Mucosa of stomach (tissue), 1 donor: ENCODE measurements around the gene SPACA1.
"Not testable (repeated sequence)": the region's sequence is repeated elsewhere in the genome, so short reads cannot be mapped to it uniquely, and the experiment has no call there.

Source experiments
- H3K27me3 ChIP-seq: one replicate; pipeline ENCODE4 v1.7.0; 2013; ENCODE audit warnings: mild to moderate bottlenecking, low read length; ENCODE audit not compliant: control insufficient read depth, insufficient read depth
- H3K36me3 ChIP-seq: one replicate; pipeline ENCODE4 v1.7.0; 2013; ENCODE audit warnings: low read length; ENCODE audit not compliant: control insufficient read depth, insufficient read depth
- H3K4me1 ChIP-seq: one replicate; pipeline ENCODE4 v1.7.0; 2013; ENCODE audit warnings: mild to moderate bottlenecking, low read length; ENCODE audit not compliant: control insufficient read depth, insufficient read depth
- H3K4me3 ChIP-seq: one replicate; pipeline ENCODE4 v1.7.0; 2013; ENCODE audit warnings: low read length
- H3K9ac ChIP-seq: one replicate; pipeline ENCODE4 v1.7.0; 2013; ENCODE audit warnings: mild to moderate bottlenecking, low read length, moderate library complexity
- H3K9me3 ChIP-seq: one replicate; pipeline ENCODE4 v1.7.0; 2013; ENCODE audit warnings: mild to moderate bottlenecking, low read length, moderate library complexity; ENCODE audit not compliant: control insufficient read depth
- donor health status: Pancreatic carcinoma.

Gene SPACA1, protein sequence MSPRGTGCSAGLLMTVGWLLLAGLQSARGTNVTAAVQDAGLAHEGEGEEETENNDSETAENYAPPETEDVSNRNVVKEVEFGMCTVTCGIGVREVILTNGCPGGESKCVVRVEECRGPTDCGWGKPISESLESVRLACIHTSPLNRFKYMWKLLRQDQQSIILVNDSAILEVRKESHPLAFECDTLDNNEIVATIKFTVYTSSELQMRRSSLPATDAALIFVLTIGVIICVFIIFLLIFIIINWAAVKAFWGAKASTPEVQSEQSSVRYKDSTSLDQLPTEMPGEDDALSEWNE

DNA sequence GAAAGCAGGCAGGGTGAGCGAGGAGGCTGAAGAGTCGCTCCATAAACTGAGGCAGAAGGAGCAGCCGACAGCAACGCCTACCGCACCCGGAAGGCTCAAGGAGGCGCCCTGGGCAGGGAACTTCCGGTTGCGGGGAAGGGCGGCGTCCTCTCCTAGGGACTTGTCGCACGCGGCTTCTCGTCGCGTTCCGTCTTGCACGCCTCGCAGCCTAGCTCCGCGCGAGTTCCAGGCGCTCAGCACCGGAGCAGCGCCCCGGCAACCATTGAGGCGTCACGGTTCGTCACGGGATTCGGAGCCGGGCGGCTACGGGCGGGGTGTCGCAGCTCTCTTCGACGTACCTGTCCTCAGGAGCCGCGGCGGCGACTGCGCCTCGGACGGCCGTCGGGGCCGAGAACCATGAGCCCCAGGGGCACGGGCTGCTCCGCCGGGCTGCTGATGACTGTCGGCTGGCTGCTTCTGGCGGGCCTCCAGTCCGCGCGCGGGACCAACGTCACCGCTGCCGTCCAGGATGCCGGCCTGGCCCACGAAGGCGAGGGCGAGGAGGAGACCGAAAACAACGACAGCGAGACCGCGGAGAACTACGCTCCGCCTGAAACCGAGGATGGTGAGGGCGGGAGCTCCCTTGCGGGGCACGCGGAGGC lies at the start of gene SPACA1:
SPACA1 (plus strand) TSS at position 332 of the 641 bp plus-strand sequence; CDS start at position 397, 65 bp downstream.
- Histone ChIP-seq H3K27me3 (no peaks in the 10 kb centered on the region), H3K4me3 (no peak within 1 kb of the TSS), H3K9ac (no peak within 1 kb of the TSS), H3K36me3 (no peaks in the 10 kb centered on the region), H3K9me3 (no peaks in the 10 kb centered on the region), H3K4me1 (no peaks in the 10 kb centered on the region)

DNA sequence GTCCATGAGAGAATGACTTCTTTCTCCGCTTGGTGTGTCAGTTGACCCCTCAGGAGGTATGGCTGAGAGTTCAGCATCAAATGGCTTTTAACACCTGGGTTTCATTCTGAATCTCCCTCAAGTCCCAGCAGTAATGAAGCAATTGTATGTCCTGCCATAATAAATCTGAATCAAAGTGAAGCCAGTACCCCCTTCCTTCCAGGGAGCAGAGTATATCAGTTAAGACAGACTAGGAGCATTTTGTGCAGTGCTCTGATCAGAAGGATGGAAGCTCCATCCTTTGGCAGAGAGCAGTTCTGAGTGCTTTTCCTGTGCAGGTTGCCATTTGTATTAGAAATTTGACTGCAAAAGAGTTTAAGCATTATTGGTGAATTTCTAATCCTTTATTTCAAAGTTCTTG lies 46.9 kb upstream of the SPACA1 start:
- Histone ChIP-seq H3K36me3 (no peaks in the 10 kb centered on the region), H3K4me1 (no peaks in the 10 kb centered on the region), H3K4me3 (no peak overlapping the region), H3K9me3 (no peaks in the 10 kb centered on the region), H3K9ac (no peak overlapping the region), H3K27me3 (no peaks in the 10 kb centered on the region)

DNA sequence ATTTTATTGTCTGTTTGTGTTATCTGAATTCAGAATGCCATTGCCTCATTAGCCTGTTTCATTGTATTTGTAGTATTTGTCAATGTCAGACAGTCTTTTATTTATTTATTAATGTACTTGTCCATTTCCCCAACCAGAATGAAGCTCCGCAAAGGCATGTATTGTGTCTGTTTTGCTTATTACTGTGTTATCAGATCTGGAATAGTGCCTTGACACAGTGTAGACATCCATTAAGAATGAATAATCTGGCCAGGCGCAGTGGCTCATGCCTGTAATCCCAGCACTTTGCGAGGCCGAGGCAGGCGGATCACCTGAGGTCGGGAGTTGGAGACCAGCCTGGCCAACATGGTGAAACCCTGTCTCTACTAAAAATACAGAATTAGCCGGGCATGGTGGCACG lies 46.4 kb upstream of the SPACA1 start:
- not testable (repeated sequence) for H3K9ac ChIP-seq, H3K4me1 ChIP-seq

DNA sequence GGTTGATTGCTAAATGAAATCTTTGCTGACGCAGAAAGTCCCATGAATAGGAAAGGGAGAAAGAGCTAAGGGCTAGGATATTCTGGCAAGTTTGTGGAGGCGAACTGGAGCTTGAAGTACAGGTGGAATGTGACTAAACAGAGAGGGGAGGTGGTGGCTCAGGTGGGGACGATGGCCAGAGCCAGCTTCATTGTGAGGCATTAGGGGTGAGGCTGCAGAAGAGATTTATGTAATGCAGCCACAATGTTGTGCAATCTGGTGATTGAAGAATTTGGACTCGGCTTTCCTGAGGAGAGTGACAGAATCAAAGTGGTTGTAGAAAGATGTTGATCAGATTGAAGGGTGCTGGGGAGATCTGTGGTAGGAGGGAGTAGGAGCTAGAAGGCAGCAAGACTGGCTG lies 42.9 kb upstream of the SPACA1 start:
- Histone ChIP-seq H3K36me3 (no peaks in the 10 kb centered on the region), H3K27me3 (no peaks in the 10 kb centered on the region), H3K9me3 (no peaks in the 10 kb centered on the region), H3K9ac (no peak overlapping the region), H3K4me1 (no peaks in the 10 kb centered on the region), H3K4me3 (no peak overlapping the region)

More for the DNA sequence above, 46.4 kb upstream of the SPACA1 start:
- H3K36me3 ChIP-seq, H3K27me3 ChIP-seq, H3K4me3 ChIP-seq, H3K9me3 ChIP-seq: not testable (repeated sequence)

DNA sequence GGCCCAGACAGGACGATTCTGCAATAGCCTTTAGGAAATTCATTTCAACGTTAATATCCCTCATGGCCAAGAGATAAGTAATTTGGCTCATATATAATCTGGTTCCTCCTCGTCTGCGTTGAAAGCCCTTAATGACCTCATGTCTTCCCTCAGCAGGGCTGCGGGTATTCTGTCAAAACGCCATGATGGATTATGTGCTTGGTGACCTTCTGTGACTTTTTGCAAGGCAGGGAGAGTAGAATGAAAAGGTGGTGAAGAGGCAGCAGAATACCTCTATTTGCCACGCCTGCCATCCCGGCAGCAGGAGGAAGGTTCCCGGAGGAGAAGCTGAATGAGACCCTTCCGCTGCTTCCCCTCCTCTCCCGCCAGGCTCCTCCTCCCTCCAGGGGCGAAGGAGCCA lies 41.1 kb upstream of the SPACA1 start:
- Histone ChIP-seq H3K27me3 (no peaks in the 10 kb centered on the region), H3K9me3 (no peaks in the 10 kb centered on the region), H3K9ac (no peak overlapping the region), H3K4me3 (no peak overlapping the region), H3K4me1 (no peaks in the 10 kb centered on the region), H3K36me3 (no peaks in the 10 kb centered on the region)

DNA sequence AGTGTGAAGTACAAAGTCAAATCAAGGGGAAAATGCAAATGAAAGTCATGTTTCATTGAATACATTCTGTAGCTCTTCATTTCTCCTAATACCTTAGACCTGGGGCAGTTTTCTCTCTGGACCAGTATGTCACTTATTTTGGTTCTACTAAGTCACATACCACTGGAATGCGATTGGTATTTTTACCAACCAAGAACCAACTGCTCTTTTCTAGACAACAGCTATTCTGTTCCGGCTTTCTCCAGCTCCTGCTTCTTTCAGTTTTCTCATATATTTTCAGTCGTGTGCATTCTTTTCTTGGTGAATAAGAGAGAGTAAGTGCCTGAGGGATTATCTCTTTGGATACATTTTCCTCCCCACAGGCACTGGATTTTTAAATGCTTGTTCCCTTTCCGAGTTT lies 39.2 kb upstream of the SPACA1 start:
- H3K27me3 ChIP-seq: no peaks in the 10 kb centered on the region
- H3K4me3 ChIP-seq: no peak overlapping the region
- no peaks in the 10 kb centered on the region for H3K4me1 ChIP-seq
- H3K36me3 ChIP-seq: no peaks in the 10 kb centered on the region
- no peaks in the 10 kb centered on the region for H3K9me3 ChIP-seq
- H3K9ac ChIP-seq: no peak overlapping the region

DNA sequence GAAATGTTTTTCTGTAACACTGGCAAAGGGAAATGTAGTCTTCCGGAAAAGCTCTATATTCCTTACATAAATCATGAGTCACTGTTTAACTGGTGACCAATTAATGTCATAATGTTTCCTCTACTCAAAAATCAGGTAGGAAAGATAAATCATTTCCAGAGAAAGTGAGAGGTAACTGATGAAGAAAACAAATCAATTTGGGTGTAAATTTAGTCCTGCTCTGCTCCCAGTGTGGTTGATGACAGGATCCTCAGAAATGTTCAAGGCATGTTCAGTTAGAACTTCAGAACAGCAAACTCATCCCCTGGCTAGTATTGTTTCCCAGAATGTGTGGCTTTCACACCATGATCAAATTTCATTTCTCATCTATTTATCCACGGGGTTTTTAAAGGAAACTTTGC lies 38.8 kb upstream of the SPACA1 start:
- H3K36me3 ChIP-seq: no peaks in the 10 kb centered on the region
- no peaks in the 10 kb centered on the region for H3K27me3 ChIP-seq
- no peak overlapping the region for H3K9ac ChIP-seq
- H3K4me3 ChIP-seq: no peak overlapping the region
- no peaks in the 10 kb centered on the region for H3K9me3 ChIP-seq
- no peaks in the 10 kb centered on the region for H3K4me1 ChIP-seq

DNA sequence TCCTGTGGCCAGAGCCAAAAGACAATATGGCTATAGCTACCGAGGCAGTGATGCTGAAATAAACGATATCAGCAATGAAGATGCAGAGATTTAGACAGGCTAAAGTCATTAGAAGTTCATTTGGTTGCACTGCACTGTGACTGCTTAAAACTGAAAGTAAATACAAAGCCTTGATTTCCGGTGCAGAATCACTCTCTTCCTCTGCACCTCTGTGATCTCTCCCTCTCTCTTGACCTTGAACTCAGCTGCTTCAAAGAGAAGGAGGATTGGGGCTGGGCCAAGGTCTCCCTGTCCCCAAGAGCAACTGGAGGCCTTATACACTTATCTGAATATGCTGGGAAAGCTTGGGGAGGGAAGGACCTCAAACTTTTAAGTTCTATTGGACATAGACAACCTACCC lies 34.6 kb upstream of the SPACA1 start:
- Histone ChIP-seq H3K9me3 (no peaks in the 10 kb centered on the region), H3K4me3 (no peak overlapping the region), H3K27me3 (no peaks in the 10 kb centered on the region), H3K9ac (no peak overlapping the region), H3K4me1 (no peaks in the 10 kb centered on the region), H3K36me3 (no peaks in the 10 kb centered on the region)

DNA sequence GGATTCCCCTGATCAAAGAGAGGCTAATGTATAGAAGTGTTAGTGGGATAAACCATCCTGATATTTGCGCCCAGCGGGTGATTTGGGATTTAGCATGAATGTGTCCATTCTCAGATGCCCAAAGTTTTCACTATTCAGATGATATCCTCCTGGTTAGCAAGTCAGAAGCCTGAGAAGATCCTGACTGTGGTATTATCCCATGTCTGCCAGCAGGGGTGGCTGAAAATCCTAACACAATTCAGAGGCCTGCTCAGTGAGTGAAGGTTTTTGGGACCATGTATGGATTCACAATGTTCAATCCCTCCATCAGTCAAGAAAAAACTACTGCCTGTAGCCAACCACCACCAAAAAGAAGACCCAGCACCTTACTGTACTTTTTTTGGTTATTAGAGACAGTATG lies 34.1 kb upstream of the SPACA1 start:
- H3K27me3 ChIP-seq: no peaks in the 10 kb centered on the region
- no peaks in the 10 kb centered on the region for H3K9me3 ChIP-seq
- no peak overlapping the region for H3K9ac ChIP-seq
- no peak overlapping the region for H3K4me3 ChIP-seq
- no peaks in the 10 kb centered on the region for H3K36me3 ChIP-seq
- H3K4me1 ChIP-seq: no peaks in the 10 kb centered on the region

DNA sequence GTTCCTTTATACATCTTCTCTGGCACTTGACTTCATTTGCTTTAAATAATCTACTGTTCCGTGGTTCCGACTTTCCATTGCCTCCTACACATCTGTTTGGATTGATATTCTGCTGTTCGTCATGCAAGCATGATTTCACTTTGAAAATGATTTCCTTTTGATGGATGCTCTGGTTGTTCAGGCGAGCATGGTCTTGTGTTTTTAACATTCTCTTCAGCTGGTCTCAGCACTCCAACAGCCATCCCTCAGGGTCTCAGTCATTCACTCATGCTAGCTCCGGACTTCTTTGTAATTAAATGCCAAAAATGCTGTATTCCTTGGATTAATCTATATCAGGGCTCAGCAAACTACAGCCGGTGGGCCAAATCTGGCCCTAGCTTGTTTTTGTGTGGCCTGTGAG lies 27.2 kb upstream of the SPACA1 start:
- Histone ChIP-seq H3K4me3 (no peak overlapping the region), H3K4me1 (no peaks in the 10 kb centered on the region), H3K36me3 (no peaks in the 10 kb centered on the region), H3K27me3 (no peaks in the 10 kb centered on the region), H3K9me3 (no peaks in the 10 kb centered on the region), H3K9ac (no peak overlapping the region)

DNA sequence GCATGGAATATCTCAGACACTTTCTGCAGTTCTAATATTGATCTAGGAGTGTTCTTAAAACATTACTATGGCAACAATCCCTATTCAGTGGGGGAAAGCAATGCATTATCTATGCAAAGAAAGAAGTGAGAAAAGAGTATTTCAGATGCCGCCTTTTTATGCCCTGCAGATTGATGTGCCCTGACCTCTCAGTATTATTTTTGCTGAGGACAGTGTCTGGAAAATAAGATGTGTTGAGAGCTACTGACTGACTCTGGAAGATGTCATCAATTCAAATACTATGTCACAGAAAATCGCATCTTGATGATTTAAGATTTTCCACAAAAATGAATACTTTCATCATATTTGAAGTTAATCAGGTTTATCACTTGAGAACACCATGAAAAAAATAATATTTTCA lies 22.9 kb upstream of the SPACA1 start:
- Histone ChIP-seq H3K9me3 (no peaks in the 10 kb centered on the region), H3K9ac (no peak overlapping the region), H3K36me3 (no peaks in the 10 kb centered on the region), H3K4me3 (no peak overlapping the region), H3K27me3 (no peaks in the 10 kb centered on the region), H3K4me1 (no peaks in the 10 kb centered on the region)

DNA sequence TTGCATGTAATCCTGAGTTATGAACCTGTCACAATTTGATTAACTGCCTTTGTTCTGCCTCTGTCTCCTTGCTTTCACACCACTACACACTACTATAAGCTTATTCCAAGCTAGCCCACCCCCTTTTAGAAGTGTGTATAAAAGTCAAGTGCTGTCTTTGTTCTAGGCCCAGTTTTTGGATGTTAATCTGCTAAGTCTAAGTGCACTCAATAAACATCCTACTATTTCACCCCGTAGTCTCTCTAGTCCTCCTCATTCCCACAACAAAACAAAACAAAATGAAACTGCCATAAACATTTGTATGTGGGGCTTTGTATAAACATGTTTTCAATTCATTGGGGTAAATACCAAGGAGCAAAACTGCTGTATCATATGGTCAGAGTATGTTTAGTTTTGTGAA lies 16.1 kb upstream of the SPACA1 start:
- no peaks in the 10 kb centered on the region for H3K27me3 ChIP-seq

More for the DNA sequence above, 16.1 kb upstream of the SPACA1 start:
- Histone ChIP-seq H3K4me1 (no peaks in the 10 kb centered on the region), H3K9me3 (no peaks in the 10 kb centered on the region), H3K36me3 (no peaks in the 10 kb centered on the region), H3K4me3 (no peak overlapping the region), H3K9ac (no peak overlapping the region)
